HL-60 (cell line): ENCODE results near the gene RERE.
"Not testable (repeated sequence)": the region's sequence is repeated elsewhere in the genome, so short reads cannot be mapped to it uniquely, and the experiment has no call there.

ENCODE experiments used
- DNase-seq, 2 experiments: peaks; one replicate each; pipeline ENCODE4 v3.0.0-alpha.2; 2010 to 2020; ENCODE audit warnings: low read depth in 1 of 2, low spot score in 1 of 2
- H3K27ac ChIP-seq: fragments of 250-450 bp; sonication (Bioruptor Pico); replicated peaks from 2 replicates; pipeline ENCODE4 v1.5.1; 2020; ENCODE audit warnings: mild to moderate bottlenecking, moderate library complexity
- H3K27me3 ChIP-seq: fragments of 250-450 bp; sonication (Bioruptor Pico); 2 replicates; pipeline ENCODE4 v1.5.1; 2021; ENCODE audit warnings: mild to moderate bottlenecking, moderate library complexity; ENCODE audit not compliant: insufficient read depth, poor library complexity, severe bottlenecking
- H3K4me3 ChIP-seq: replicated peaks from 2 replicates; pipeline ENCODE4 v1.5.1; 2011; ENCODE audit warnings: mild to moderate bottlenecking, control low read depth, low read length; ENCODE audit not compliant: insufficient read depth
- CTCF ChIP-seq: IDR thresholded peaks from one replicate; pipeline ENCODE4 v1.5.1; 2011; ENCODE audit warnings: low read length, control low read depth, inconsistent platforms; ENCODE audit not compliant: insufficient read depth
- GABPA ChIP-seq: IDR thresholded peaks from 2 replicates; pipeline ENCODE4 v1.6.1; 2012; ENCODE audit warnings: low read depth
- POLR2AphosphoS5 ChIP-seq: IDR thresholded peaks from 2 replicates; pipeline ENCODE4 v1.6.1; 2012; ENCODE audit warnings: low read depth
- REST ChIP-seq: IDR thresholded peaks from 2 replicates; pipeline ENCODE4 v1.6.1; 2012; ENCODE audit warnings: low read depth; ENCODE audit not compliant: insufficient replicate concordance
- SPI1 ChIP-seq: IDR thresholded peaks from 2 replicates; pipeline ENCODE4 v1.6.1; 2012; ENCODE audit warnings: low read depth, mild to moderate bottlenecking, borderline replicate concordance

RERE gene

GRCh38 chr1:8382051-8382505 lies 435.4 kb downstream of the RERE start:
- peak in 1 of 2 experiments; percentile 15 for DNase-seq
- TF ChIP-seq REST (no peak), CTCF (no peak), POLR2AphosphoS5 (no peak), SPI1 (no peak), GABPA (no peak)
- peak overlapping the region; percentile 72 for H3K27ac ChIP-seq
- no peaks in the 10 kb centered on the region for H3K27me3 ChIP-seq
- no peak overlapping the region for H3K4me3 ChIP-seq

- peak overlapping the region; percentile 72 for H3K27ac ChIP-seq
- TF ChIP-seq SPI1 (no peak), GABPA (no peak), CTCF (no peak), REST (no peak), POLR2AphosphoS5 (no peak)
- H3K27me3 ChIP-seq, result no peaks in the 10 kb centered on the region
- no peak overlapping the region for H3K4me3 ChIP-seq
- DNase-seq, result no peak
Observed at GRCh38 chr1:8381618-8382017, 435.8 kb downstream of the RERE start.

GRCh38 chr1:8380310-8380709 lies 437.1 kb downstream of the RERE start:
- not testable (repeated sequence) for H3K27ac ChIP-seq, DNase-seq, H3K27me3 ChIP-seq, H3K4me3 ChIP-seq

- Histone ChIP-seq H3K4me3 (no peak overlapping the region), H3K27me3 (no peaks in the 10 kb centered on the region), H3K27ac (peak overlapping the region; percentile 71)
- DNase-seq, result no peak
- no peak for TF ChIP-seq CTCF
- TF ChIP-seq SPI1, result no peak
- no peak for TF ChIP-seq POLR2AphosphoS5
- no peak for TF ChIP-seq GABPA
Observed at GRCh38 chr1:8379513-8380186, 437.8 kb downstream of the RERE start.
